ENCODE measurements around the gene AGK. TPM values are rescaled to one million over a fixed set of nuclear protein-coding genes. Genes with fewer than 3 reads are reported as not detected.
A peak's percentile ranks its signal among the peaks of the same experiment; 100 is the strongest.

The AGK gene
- total RNA-seq, 1 experiment from 2014 or later, result 32.2 TPM

- Mint-ChIP-seq H3K4me3 (no peak overlapping the region), H3K27me3 (ENCODE audit: low read depth) (no peaks in the 10 kb centered on the region), H3K9me3 (peaks cover 9% of the 10 kb centered on the region), H3K4me1 (peaks cover 72% of the 10 kb centered on the region), H3K36me3 (peaks cover 32% of the 10 kb centered on the region), H3K27ac (peak overlapping the region; percentile 57; the same call in 1 of the 2 replicates)
- no peak for ATAC-seq
- no peak for DNase-seq (ENCODE audit: low spot score)
- 0 out of 2 replicates have a peak, but pooled peaks have one; percentile 30 for TF ChIP-seq ZNF423 (CRISPR knock-in tag; IDR thresholded peaks at IDR 0.05)
- TF ChIP-seq ZNF532 (CRISPR knock-in tag; IDR thresholded peaks at IDR 0.05; ENCODE audit: borderline replicate concordance), result peak; percentile 74; the same call in 1 of the 2 replicates
- no peak for TF ChIP-seq TCF7 (CRISPR knock-in tag; IDR thresholded peaks at IDR 0.05; ENCODE audit: low read depth)
- peak; percentile 81 for TF ChIP-seq ZSCAN18 (CRISPR knock-in tag; IDR thresholded peaks at IDR 0.05)
- ChIA-PET POLR2A (no interaction called here), CTCF (no interaction called here)
These were observed 37.7 kb downstream of the AGK start for GRCh38 chr7:141588912-141589311.

- ChIA-PET CTCF (no interaction called here), POLR2A (no interaction called here)
- ATAC-seq, result no peak
- Mint-ChIP-seq H3K27ac (peak overlapping the region; percentile 68), H3K9me3 (peaks cover 9% of the 10 kb centered on the region), H3K4me1 (peaks cover 60% of the 10 kb centered on the region), H3K27me3 (ENCODE audit: low read depth) (no peaks in the 10 kb centered on the region), H3K36me3 (peaks cover 40% of the 10 kb centered on the region), H3K4me3 (no peak overlapping the region)
- TF ChIP-seq ZBTB21 (CRISPR knock-in tag; IDR thresholded peaks at IDR 0.05; ENCODE audit: borderline replicate concordance) (no peak), ZNF396 (CRISPR knock-in tag; IDR thresholded peaks at IDR 0.05; ENCODE audit: borderline replicate concordance) (no peak)
- DNase-seq (ENCODE audit: low spot score), result no peak
These were observed 38.9 kb downstream of the AGK start for GRCh38 chr7:141590071-141590470.

GRCh38 chr7:141590666-141591065 is 39.5 kb downstream of the AGK start:
- peaks cover 9% of the 10 kb centered on the region for H3K9me3 Mint-ChIP-seq
- peaks cover 54% of the 10 kb centered on the region for H3K4me1 Mint-ChIP-seq
- no peak overlapping the region for H3K4me3 Mint-ChIP-seq
- H3K27me3 Mint-ChIP-seq (ENCODE audit: low read depth), result no peaks in the 10 kb centered on the region
- ATAC-seq (no peak), DNase-seq (ENCODE audit: low spot score) (no peak)
- ChIA-PET CTCF (no interaction called here), POLR2A (no interaction called here)
- H3K27ac Mint-ChIP-seq, result peak overlapping the region; percentile 68
- H3K36me3 Mint-ChIP-seq, result peaks cover 42% of the 10 kb centered on the region
- TF ChIP-seq ATF2 (CRISPR knock-in tag; IDR thresholded peaks at IDR 0.05; ENCODE audit: borderline replicate concordance, low read depth) (no peak), HMGXB4 (CRISPR knock-in tag; IDR thresholded peaks at IDR 0.05) (no peak), PREB (CRISPR knock-in tag; IDR thresholded peaks at IDR 0.05; ENCODE audit: borderline replicate concordance) (no peak), FOXK1 (CRISPR knock-in tag; IDR thresholded peaks at IDR 0.05) (no peak), ZNF121 (CRISPR knock-in tag; IDR thresholded peaks at IDR 0.05) (no peak), AR (CRISPR knock-in tag; IDR thresholded peaks at IDR 0.05) (no peak), JUN (CRISPR knock-in tag; IDR thresholded peaks at IDR 0.05) (no peak), MXD4 (CRISPR knock-in tag; IDR thresholded peaks at IDR 0.05; ENCODE audit: borderline replicate concordance) (no peak), ETV6 (CRISPR knock-in tag; IDR thresholded peaks at IDR 0.05) (no peak), USF2 (CRISPR knock-in tag; IDR thresholded peaks at IDR 0.05) (no peak)
